ENCODE measurements around the gene MARK4.
"Not testable (repeated sequence)": the region's sequence is repeated elsewhere in the genome, so short reads cannot be mapped to it uniquely, and the experiment has no call there.

The MARK4 gene

GRCh38 chr19:45243144-45243732, 7.8 kb upstream of the MARK4 start:
- no peak for DNase-seq (ENCODE audit: low read depth)

- no peak for DNase-seq (ENCODE audit: low read depth)
Observed at GRCh38 chr19:45244133-45244794, 6.8 kb upstream of the MARK4 start.

GRCh38 chr19:45245334-45245787, 5.7 kb upstream of the MARK4 start, which contains the start of gene EXOC3L2:
Gene EXOC3L2 (minus strand): TSS chr19:45245407. CDS start chr19:45239045, 6,362 bp downstream.
- no peak for DNase-seq (ENCODE audit: low read depth)

- no peak for DNase-seq (ENCODE audit: low read depth)
Observed at GRCh38 chr19:45245826-45246225, 5.2 kb upstream of the MARK4 start.

- DNase-seq (ENCODE audit: low read depth): no peak
Observed at GRCh38 chr19:45247136-45247535, 3.9 kb upstream of the MARK4 start.

GRCh38 chr19:45249261-45250033, 1.6 kb upstream of the MARK4 start:
- no peak for DNase-seq (ENCODE audit: low read depth)

- DNase-seq (ENCODE audit: low read depth): no peak
Observed at GRCh38 chr19:45250216-45250831, 747 bp upstream of the MARK4 start.

GRCh38 chr19:45251452-45252354, 632 bp downstream of the MARK4 start:
- DNase-seq (ENCODE audit: low read depth): no peak

GRCh38 chr19:45253396-45254027, 2.4 kb downstream of the MARK4 start:
- DNase-seq (ENCODE audit: low read depth): no peak

GRCh38 chr19:45254044-45254531, 3.0 kb downstream of the MARK4 start:
- no peak for DNase-seq (ENCODE audit: low read depth)

- DNase-seq (ENCODE audit: low read depth): no peak
Observed at GRCh38 chr19:45255611-45256157, 4.6 kb downstream of the MARK4 start.

- no peak for DNase-seq (ENCODE audit: low read depth)
Observed at GRCh38 chr19:45256836-45257235, 5.8 kb downstream of the MARK4 start.

- no peak for DNase-seq (ENCODE audit: low read depth)
Observed at GRCh38 chr19:45258862-45259261, 7.8 kb downstream of the MARK4 start.

GRCh38 chr19:45262570-45262969, 11.5 kb downstream of the MARK4 start:
- DNase-seq (ENCODE audit: low read depth): no peak

GRCh38 chr19:45263013-45263412, 11.9 kb downstream of the MARK4 start:
- no peak for DNase-seq (ENCODE audit: low read depth)

- DNase-seq (ENCODE audit: low read depth): no peak
Observed at GRCh38 chr19:45264781-45265317, 13.8 kb downstream of the MARK4 start.

- DNase-seq (ENCODE audit: low read depth): no peak
Observed at GRCh38 chr19:45265375-45265774, 14.3 kb downstream of the MARK4 start.

GRCh38 chr19:45267296-45267695, 16.2 kb downstream of the MARK4 start:
- DNase-seq (ENCODE audit: low read depth): no peak

- not testable (repeated sequence) for DNase-seq (ENCODE audit: low read depth)
Observed at GRCh38 chr19:45269939-45270338, 18.9 kb downstream of the MARK4 start.

- no peak for DNase-seq (ENCODE audit: low read depth)
Observed at GRCh38 chr19:45271098-45271734, 20.1 kb downstream of the MARK4 start.
